Liver (tissue), 9 donors: ENCODE results near the gene OCSTAMP. TPM values are rescaled to one million over a fixed set of nuclear protein-coding genes. Genes with fewer than 3 reads are reported as not detected.
A peak's percentile ranks its signal among the peaks of the same experiment; 100 is the strongest.

Source experiments
- DNase-seq: peaks from one replicate; pipeline ENCODE4 v3.0.0-alpha.2; 2017; ENCODE audit warnings: low spot score
- H3K27ac ChIP-seq, 2 donors: one replicate each; pipeline ENCODE4 v1.7.0; 2013; ENCODE audit warnings: inconsistent platforms in 2 of 2, low read length in 2 of 2, control low read depth in 1 of 2, low read depth in 1 of 2, mild to moderate bottlenecking in 1 of 2
- H3K27me3 ChIP-seq, 4 donors: one replicate each; pipeline versions ENCODE4 v1.6.1 to v1.7.0; 2013; ENCODE audit warnings: low read length in 3 of 4, inconsistent platforms in 1 of 4, mild to moderate bottlenecking in 1 of 4, moderate library complexity in 1 of 4; ENCODE audit not compliant: control insufficient read depth in 4 of 4, insufficient read depth in 4 of 4
- H3K36me3 ChIP-seq, 4 donors: one replicate each; pipeline versions ENCODE4 v1.6.1 to v1.7.0; 2013; ENCODE audit warnings: low read length in 3 of 4, mild to moderate bottlenecking in 3 of 4, low read depth in 1 of 4, moderate library complexity in 1 of 4; ENCODE audit not compliant: control insufficient read depth in 4 of 4, insufficient read depth in 3 of 4
- H3K4me1 ChIP-seq, 4 donors: one replicate each; pipeline versions ENCODE4 v1.6.1 to v1.7.0; 2013; ENCODE audit warnings: low read length in 3 of 4, mild to moderate bottlenecking in 3 of 4, moderate library complexity in 1 of 4; ENCODE audit not compliant: control insufficient read depth in 4 of 4, insufficient read depth in 4 of 4
- H3K4me3 ChIP-seq, 3 donors: one replicate each; pipeline versions ENCODE4 v1.6.1 to v1.7.0; 2013; ENCODE audit warnings: low read length in 3 of 3, control low read depth in 1 of 3, low read depth in 1 of 3, mild to moderate bottlenecking in 1 of 3
- H3K9ac ChIP-seq, 2 donors: one replicate each; pipeline ENCODE4 v1.7.0; 2013; ENCODE audit warnings: low read length in 2 of 2, mild to moderate bottlenecking in 2 of 2, moderate library complexity in 2 of 2, control low read depth in 1 of 2, low read depth in 1 of 2
- H3K9me3 ChIP-seq, 4 donors: one replicate each; pipeline versions ENCODE4 v1.6.1 to v1.7.0; 2013; ENCODE audit warnings: low read length in 3 of 4; ENCODE audit not compliant: control insufficient read depth in 4 of 4
- CTCF ChIP-seq: fragments of 150-350 bp; IDR thresholded peaks from 2 replicates; pipeline ENCODE4 v1.5.1; 2017; ENCODE audit warnings: improper control_type of control experiment, low read depth, low read length; ENCODE audit not compliant: missing input control
- EGR1 ChIP-seq, 2 donors: IDR thresholded peaks; 2 replicates each; pipeline ENCODE4 v1.6.1; 2016 to 2018; ENCODE audit warnings: antibody characterized with exemption in 2 of 2, low read depth in 2 of 2
- FOXA1 ChIP-seq: IDR thresholded peaks from 2 replicates; pipeline ENCODE4 v1.6.1; 2016; ENCODE audit warnings: antibody characterized with exemption
- FOXA2 ChIP-seq: IDR thresholded peaks from 2 replicates; pipeline ENCODE4 v1.6.1; 2016; ENCODE audit warnings: antibody characterized with exemption
- GABPA ChIP-seq, 2 donors: IDR thresholded peaks in 1 of 2; conservative IDR thresholded peaks in 1 of 2; 2 replicates each; pipeline ENCODE4 v1.6.1; 2016; ENCODE audit warnings: antibody characterized with exemption in 2 of 2, mild to moderate bottlenecking in 1 of 2, moderate library complexity in 1 of 2
- HNF4A ChIP-seq, 2 donors: conservative IDR thresholded peaks; 2 replicates each; pipeline ENCODE4 v1.6.1; 2016; ENCODE audit warnings: antibody characterized with exemption in 2 of 2, mild to moderate bottlenecking in 2 of 2
- HNF4G ChIP-seq: IDR thresholded peaks from 2 replicates; pipeline ENCODE4 v1.6.1; 2016; ENCODE audit warnings: antibody characterized with exemption
- JUND ChIP-seq, 2 donors: IDR thresholded peaks; 2 replicates each; pipeline ENCODE4 v1.6.1; 2016; ENCODE audit warnings: antibody characterized with exemption in 2 of 2
- NR2F2 ChIP-seq: IDR thresholded peaks from 2 replicates; pipeline ENCODE4 v1.6.1; 2016; ENCODE audit warnings: antibody characterized with exemption
- RAD21 ChIP-seq, 2 donors: IDR thresholded peaks; 2 replicates each; pipeline ENCODE4 v1.6.1; 2016; ENCODE audit warnings: antibody characterized with exemption in 2 of 2, mild to moderate bottlenecking in 2 of 2
- RXRA ChIP-seq, 2 donors: IDR thresholded peaks; 2 replicates each; pipeline ENCODE4 v1.6.1; 2017 to 2018; ENCODE audit warnings: antibody characterized with exemption in 2 of 2, mild to moderate bottlenecking in 1 of 2
- SP1 ChIP-seq: IDR thresholded peaks from 2 replicates; pipeline ENCODE4 v1.6.1; 2018; ENCODE audit warnings: antibody characterized with exemption, mild to moderate bottlenecking
- TAF1 ChIP-seq: conservative IDR thresholded peaks from 2 replicates; pipeline ENCODE4 v1.6.1; 2016; ENCODE audit warnings: antibody characterized with exemption, mild to moderate bottlenecking
- YY1 ChIP-seq: IDR thresholded peaks from 2 replicates; pipeline ENCODE4 v1.6.1; 2016; ENCODE audit warnings: antibody characterized with exemption, mild to moderate bottlenecking
- WGBS: extraction: QIAGEN DNeasy Blood & Tissue Kit; methylation state at CpG from one replicate; pipeline ENCODE4 v1.1.7; 2013; 5-methylcytosine and 5-hydroxymethylcytosine counted together
- polyA plus RNA-seq, 2 donors: library from polyadenylated mRNA; stranded (reverse) in 1 of 2; unstranded in 1 of 2; fragments of 200-250 nt in 1 of 2; fragments of >200 nt in 1 of 2; fragmentation: Nextera tagmentation in 1 of 2; extraction: Ambion mirVana in 1 of 2; gene quantifications; one replicate each; pipeline versions ENCODE4 v1.2.1 to v1.2.3, GENCODE V29; 2013 to 2015
- total RNA-seq, 2 donors: library from RNA; depleted of rRNA; stranded (reverse); fragments of >200 nt; gene quantifications; one replicate each; pipeline ENCODE4 v1.2.3, GENCODE V29; 2014
- TF ChIP-seq, protein P1 (sequence below): IDR thresholded peaks from 2 replicates; pipeline ENCODE4 v1.6.1; 2016; ENCODE audit warnings: antibody characterized with exemption, mild to moderate bottlenecking
- TF ChIP-seq, protein P2 (sequence below): IDR thresholded peaks from 2 replicates; pipeline ENCODE4 v1.6.1; 2016; ENCODE audit warnings: antibody characterized with exemption
- TF ChIP-seq, protein P3 (sequence below): IDR thresholded peaks from 2 replicates; pipeline ENCODE4 v1.6.1; 2016; ENCODE audit warnings: antibody characterized with exemption
- TF ChIP-seq, protein P4 (sequence below): IDR thresholded peaks from 2 replicates; pipeline ENCODE4 v1.6.1; 2016; ENCODE audit warnings: antibody characterized with exemption
- donor health status: healthy.
- donor health status: healthy.
- donor health status: healthy.
- donor health status: healthy.
- donor health status: healthy.

The OCSTAMP gene
- total and polyA plus RNA-seq, 4 donors, result not detected

GRCh38 chr20:46563170-46563859 lies 12.9 kb upstream of the OCSTAMP start:
- Histone ChIP-seq H3K4me3 (no peak overlapping the region), H3K27me3 (no peaks in the 10 kb centered on the region), H3K9ac (no peak overlapping the region), H3K9me3 (no peaks in the 10 kb centered on the region), H3K4me1 (peaks cover 3 to 11% (median 6%) of the 10 kb centered on the region in 4 donors), H3K27ac (no peak overlapping the region), H3K36me3 (no peaks in the 10 kb centered on the region)
- TF ChIP-seq EGR1 (IDR thresholded peaks at IDR 0.05; ENCODE audit: low read depth in 2 of 2) (no peak), FOXA1 (no peak), NR2F2 (no peak), JUND (IDR thresholded peaks at IDR 0.05) (no peak), FOXA2 (no peak), SP1 (no peak), HNF4G (no peak), YY1 (no peak), RAD21 (IDR thresholded peaks at IDR 0.05) (no peak), GABPA (IDR thresholded peaks at IDR 0.05 in 1 of 2, conservative IDR thresholded peaks at IDR 0.05 in 1 of 2) (no peak)
- TF ChIP-seq, protein P1, sequence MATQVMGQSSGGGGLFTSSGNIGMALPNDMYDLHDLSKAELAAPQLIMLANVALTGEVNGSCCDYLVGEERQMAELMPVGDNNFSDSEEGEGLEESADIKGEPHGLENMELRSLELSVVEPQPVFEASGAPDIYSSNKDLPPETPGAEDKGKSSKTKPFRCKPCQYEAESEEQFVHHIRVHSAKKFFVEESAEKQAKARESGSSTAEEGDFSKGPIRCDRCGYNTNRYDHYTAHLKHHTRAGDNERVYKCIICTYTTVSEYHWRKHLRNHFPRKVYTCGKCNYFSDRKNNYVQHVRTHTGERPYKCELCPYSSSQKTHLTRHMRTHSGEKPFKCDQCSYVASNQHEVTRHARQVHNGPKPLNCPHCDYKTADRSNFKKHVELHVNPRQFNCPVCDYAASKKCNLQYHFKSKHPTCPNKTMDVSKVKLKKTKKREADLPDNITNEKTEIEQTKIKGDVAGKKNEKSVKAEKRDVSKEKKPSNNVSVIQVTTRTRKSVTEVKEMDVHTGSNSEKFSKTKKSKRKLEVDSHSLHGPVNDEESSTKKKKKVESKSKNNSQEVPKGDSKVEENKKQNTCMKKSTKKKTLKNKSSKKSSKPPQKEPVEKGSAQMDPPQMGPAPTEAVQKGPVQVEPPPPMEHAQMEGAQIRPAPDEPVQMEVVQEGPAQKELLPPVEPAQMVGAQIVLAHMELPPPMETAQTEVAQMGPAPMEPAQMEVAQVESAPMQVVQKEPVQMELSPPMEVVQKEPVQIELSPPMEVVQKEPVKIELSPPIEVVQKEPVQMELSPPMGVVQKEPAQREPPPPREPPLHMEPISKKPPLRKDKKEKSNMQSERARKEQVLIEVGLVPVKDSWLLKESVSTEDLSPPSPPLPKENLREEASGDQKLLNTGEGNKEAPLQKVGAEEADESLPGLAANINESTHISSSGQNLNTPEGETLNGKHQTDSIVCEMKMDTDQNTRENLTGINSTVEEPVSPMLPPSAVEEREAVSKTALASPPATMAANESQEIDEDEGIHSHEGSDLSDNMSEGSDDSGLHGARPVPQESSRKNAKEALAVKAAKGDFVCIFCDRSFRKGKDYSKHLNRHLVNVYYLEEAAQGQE, result no peak
- TF ChIP-seq, protein P2, sequence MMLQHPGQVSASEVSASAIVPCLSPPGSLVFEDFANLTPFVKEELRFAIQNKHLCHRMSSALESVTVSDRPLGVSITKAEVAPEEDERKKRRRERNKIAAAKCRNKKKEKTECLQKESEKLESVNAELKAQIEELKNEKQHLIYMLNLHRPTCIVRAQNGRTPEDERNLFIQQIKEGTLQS, result no peak
- WGBS, result 92% methylated on average over 16 of the region's 16 CpGs
- no peak for DNase-seq

GRCh38 chr20:46562373-46563169 lies 12.1 kb upstream of the OCSTAMP start:
- peak; percentile 76 for DNase-seq
- Histone ChIP-seq H3K36me3 (no peaks in the 10 kb centered on the region), H3K27me3 (no peaks in the 10 kb centered on the region), H3K4me3 (peak overlapping the region; percentile 6 to 32 (median 25)), H3K9ac (no peak overlapping the region), H3K4me1 (peaks cover 3 to 11% (median 6%) of the 10 kb centered on the region in 4 donors), H3K9me3 (no peaks in the 10 kb centered on the region), H3K27ac (no peak overlapping the region)
- 23% methylated on average over 19 of the region's 19 CpGs for WGBS
- TF ChIP-seq GABPA (IDR thresholded peaks at IDR 0.05 in 1 of 2, conservative IDR thresholded peaks at IDR 0.05 in 1 of 2) (no peak), HNF4A (conservative IDR thresholded peaks at IDR 0.05) (no peak), FOXA1 (no peak), SP1 (no peak), HNF4G (no peak), EGR1 (IDR thresholded peaks at IDR 0.05; ENCODE audit: low read depth in 2 of 2) (no peak), NR2F2 (no peak), TAF1 (no peak), CTCF (peak; percentile 85), RXRA (IDR thresholded peaks at IDR 0.05) (peak in 1 of 2 donors; percentile 2), YY1 (peak; percentile 46)
- TF ChIP-seq, protein P3, sequence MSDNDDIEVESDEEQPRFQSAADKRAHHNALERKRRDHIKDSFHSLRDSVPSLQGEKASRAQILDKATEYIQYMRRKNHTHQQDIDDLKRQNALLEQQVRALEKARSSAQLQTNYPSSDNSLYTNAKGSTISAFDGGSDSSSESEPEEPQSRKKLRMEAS, result no peak
- TF ChIP-seq, protein P4, sequence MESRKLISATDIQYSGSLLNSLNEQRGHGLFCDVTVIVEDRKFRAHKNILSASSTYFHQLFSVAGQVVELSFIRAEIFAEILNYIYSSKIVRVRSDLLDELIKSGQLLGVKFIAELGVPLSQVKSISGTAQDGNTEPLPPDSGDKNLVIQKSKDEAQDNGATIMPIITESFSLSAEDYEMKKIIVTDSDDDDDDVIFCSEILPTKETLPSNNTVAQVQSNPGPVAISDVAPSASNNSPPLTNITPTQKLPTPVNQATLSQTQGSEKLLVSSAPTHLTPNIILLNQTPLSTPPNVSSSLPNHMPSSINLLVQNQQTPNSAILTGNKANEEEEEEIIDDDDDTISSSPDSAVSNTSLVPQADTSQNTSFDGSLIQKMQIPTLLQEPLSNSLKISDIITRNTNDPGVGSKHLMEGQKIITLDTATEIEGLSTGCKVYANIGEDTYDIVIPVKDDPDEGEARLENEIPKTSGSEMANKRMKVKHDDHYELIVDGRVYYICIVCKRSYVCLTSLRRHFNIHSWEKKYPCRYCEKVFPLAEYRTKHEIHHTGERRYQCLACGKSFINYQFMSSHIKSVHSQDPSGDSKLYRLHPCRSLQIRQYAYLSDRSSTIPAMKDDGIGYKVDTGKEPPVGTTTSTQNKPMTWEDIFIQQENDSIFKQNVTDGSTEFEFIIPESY, result no peak
- TF ChIP-seq, protein P1, result no peak
- TF ChIP-seq, protein P2, result no peak
